IgD-negative memory B cell (primary cell): Measurements from ENCODE around the gene NES. TPM values are rescaled to one million over a fixed set of nuclear protein-coding genes. Genes with fewer than 3 reads are reported as not detected.
A peak's percentile ranks its signal among the peaks of the same experiment; 100 is the strongest.

Experiments used
- H3K27ac Mint-ChIP-seq, 3 donors: one replicate each; pipeline ENCODE4 v1.8.0; 2020 to 2022; ENCODE audit warnings: mild to moderate bottlenecking in 3 of 3, mixed read lengths in 3 of 3, moderate library complexity in 1 of 3
- H3K27me3 Mint-ChIP-seq: one replicate; pipeline ENCODE4 v1.8.0; 2021; ENCODE audit warnings: mixed read lengths
- H3K36me3 Mint-ChIP-seq: one replicate; pipeline ENCODE4 v1.8.0; 2020; ENCODE audit warnings: mild to moderate bottlenecking, mixed read lengths
- H3K4me1 Mint-ChIP-seq, 3 donors: one replicate each; pipeline ENCODE4 v1.8.0; 2020 to 2022; ENCODE audit warnings: mixed read lengths in 3 of 3, mild to moderate bottlenecking in 1 of 3
- H3K4me3 Mint-ChIP-seq, 4 donors: one replicate each; pipeline ENCODE4 v1.8.0; 2020 to 2022; ENCODE audit warnings: mild to moderate bottlenecking in 4 of 4, mixed read lengths in 4 of 4, moderate library complexity in 3 of 4
- H3K9me3 Mint-ChIP-seq, 3 donors: one replicate each; pipeline ENCODE4 v1.8.0; 2020 to 2021; ENCODE audit warnings: mixed read lengths in 3 of 3, mild to moderate bottlenecking in 1 of 3
- polyA plus RNA-seq: library from polyadenylated mRNA; unstranded; fragments of 300-500 nt; fragmentation: Illumina TruSeq; gene quantifications from one replicate; pipeline ENCODE4 v1.2.3, GENCODE V29; 2021

Gene NES
- polyA plus RNA-seq, 1 donor from 2014 or later: not detected

DNA sequence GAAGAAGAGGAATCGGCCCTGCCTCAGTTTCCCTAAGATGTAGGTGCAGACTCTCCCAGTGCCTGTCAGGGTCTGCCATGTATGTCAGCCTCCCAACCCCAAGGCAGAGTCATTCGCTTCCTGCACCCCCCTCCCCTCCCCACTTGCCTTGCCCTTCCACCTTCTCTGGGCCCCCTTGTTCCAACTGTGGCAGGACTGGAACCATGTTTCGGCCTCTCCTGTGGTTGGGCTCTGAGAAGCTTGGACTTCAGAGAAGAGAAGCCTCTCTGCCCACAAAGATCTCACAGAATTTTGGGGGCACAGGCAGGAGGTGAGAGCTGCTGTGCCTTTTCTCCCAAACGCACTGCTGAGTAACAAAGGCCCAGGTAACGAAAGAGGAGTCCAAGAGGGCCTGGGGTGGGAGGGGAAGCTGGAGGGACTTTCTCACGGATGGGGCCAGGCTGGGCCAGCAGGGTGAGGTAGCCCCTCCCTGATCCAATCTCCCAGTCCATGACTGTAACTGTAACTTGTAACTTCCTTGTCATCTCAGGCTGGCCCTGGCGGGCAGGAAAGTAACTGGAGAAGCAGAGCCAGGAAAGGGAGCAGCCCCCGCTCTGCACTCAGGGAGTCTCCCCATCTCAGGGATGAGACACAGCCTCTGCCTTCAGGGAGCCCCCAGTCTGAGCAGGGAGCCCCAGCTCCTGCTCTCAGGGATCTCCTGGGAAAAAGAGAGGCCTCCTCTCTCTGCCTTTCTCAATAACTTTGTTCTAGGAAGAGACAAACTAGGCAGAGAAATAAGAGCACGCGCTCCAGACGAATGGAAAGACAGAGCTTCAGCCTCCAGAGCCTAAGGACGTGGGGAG is 16.9 kb upstream of the NES start:
- H3K27ac Mint-ChIP-seq: no peak overlapping the region
- peaks cover 58% of the 10 kb centered on the region for H3K27me3 Mint-ChIP-seq
- H3K4me3 Mint-ChIP-seq: no peak overlapping the region
- peaks cover 9% of the 10 kb centered on the region for H3K36me3 Mint-ChIP-seq
- H3K4me1 Mint-ChIP-seq: peaks cover 4 to 8% (median 6%) of the 10 kb centered on the region in 3 donors
- peaks cover 0 to 2% (median 0%) of the 10 kb centered on the region in 3 donors for H3K9me3 Mint-ChIP-seq

DNA sequence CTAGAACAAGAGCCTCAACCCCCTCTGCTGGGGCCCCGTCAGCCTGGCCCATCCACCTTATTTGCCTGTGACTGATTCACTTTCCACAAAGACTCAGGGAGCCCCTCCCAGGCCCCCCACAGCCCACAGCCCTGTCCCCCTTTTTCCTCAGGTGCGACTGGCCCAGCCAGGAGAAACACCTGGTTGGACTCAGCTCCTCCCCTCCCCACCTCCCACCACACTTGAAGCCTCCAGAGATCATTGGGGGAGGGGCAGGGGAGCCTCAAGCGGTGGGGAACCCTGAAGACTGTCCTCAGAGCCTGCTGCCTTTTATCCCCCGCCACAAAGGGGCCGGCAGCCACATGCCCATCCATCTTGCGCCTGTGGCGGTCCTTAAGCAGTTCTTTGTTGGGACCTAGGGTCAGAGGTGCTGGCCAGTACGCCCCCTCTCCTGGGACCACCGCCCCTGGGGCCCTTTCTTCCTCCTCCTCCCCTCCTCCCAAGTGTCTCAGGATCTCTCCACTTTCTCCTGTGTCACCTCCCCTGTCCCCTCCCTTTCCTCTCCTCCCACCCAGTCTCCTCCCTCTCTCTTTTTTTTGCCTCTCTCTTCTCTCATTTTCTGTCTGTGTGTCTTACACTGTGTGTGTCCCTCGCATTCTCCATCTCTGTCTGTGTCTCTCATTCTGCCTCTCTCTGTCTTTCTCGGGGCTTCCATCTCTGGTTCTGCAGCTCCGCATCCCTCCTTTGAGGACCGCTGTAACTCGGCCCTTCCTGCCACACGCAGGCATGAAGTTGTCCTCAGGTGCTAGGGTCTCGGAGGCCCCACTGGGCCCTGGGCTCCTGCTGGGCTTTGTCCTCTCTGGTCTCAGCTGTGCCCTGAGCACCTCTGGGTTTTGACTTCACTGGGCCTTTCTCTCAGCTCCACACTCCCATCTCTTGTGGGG is 16.0 kb upstream of the NES start:
- peaks cover 7% of the 10 kb centered on the region for H3K36me3 Mint-ChIP-seq
- H3K27me3 Mint-ChIP-seq: peaks cover 66% of the 10 kb centered on the region
- peaks cover 0 to 2% (median 0%) of the 10 kb centered on the region in 3 donors for H3K9me3 Mint-ChIP-seq
- no peak overlapping the region for H3K27ac Mint-ChIP-seq
- H3K4me1 Mint-ChIP-seq: peaks cover 4 to 8% (median 7%) of the 10 kb centered on the region in 3 donors
- no peak overlapping the region for H3K4me3 Mint-ChIP-seq

DNA sequence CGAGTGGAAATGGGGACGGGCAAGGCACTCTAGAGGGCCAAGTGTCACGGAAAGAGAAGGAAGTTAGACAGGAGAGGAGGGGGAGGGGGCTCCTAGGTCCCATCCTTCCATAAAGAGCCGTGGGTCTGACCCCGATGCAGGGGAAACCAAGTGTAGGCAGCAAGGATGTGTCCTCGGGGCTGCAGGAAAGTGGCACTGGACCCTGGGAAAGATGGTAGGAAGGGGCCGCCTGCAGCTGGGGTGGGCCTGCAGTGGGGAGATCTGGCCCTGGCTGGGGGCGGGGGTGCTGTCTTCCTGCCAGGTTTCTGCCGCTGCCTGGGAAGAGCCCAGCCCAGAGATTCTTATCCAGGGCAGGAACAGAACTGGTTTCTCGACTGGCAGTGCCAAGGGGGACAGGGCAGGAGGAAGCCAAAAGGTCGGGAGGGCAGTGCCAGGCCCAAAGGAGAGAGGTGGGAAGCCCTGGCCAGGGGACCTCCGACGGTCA is 15.3 kb upstream of the NES start:
- Mint-ChIP-seq H3K27ac (no peak overlapping the region), H3K9me3 (peaks cover 0 to 2% (median 0%) of the 10 kb centered on the region in 3 donors), H3K27me3 (peaks cover 64% of the 10 kb centered on the region), H3K4me3 (no peak overlapping the region), H3K4me1 (peaks cover 4 to 8% (median 7%) of the 10 kb centered on the region in 3 donors), H3K36me3 (peaks cover 5% of the 10 kb centered on the region)

DNA sequence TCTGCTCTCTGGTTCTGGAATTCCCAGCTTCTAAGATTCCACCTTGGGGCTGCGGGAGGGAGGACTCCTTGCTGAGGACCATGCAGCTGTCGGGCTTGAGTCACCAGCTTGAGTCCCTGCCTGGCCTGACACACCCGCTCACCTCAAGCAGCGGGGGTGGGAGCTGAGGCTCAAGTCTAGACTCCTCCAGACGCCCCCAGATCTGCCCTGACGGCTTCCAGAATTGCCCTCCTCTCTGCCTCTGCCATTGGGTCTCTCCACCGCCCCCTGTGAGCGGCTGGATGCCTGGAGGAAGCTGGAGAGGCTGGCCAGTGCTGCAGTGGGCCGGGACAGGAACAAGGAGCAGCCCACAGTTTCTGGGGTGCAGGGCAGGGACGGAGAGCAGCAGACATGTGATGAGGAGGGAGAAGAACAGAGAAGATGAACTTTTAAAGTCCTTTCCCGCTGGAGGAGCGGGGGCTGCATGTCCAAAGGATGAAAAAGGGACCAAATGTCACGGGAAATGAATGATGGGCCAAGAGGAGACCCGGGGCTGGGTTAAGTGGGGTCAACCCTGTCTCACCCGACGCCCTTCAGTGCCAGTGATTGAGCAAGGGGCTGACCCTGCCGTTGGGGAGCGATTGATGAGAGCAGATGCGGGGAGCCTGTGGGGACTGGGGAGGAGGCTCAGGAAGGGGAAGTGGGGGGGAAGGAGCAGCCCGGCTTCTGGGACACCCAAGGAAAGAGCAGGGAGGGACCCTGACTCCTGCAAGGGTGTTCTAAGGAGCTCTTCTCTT is 14.6 kb upstream of the NES start:
- H3K27me3 Mint-ChIP-seq: peaks cover 60% of the 10 kb centered on the region

DNA sequence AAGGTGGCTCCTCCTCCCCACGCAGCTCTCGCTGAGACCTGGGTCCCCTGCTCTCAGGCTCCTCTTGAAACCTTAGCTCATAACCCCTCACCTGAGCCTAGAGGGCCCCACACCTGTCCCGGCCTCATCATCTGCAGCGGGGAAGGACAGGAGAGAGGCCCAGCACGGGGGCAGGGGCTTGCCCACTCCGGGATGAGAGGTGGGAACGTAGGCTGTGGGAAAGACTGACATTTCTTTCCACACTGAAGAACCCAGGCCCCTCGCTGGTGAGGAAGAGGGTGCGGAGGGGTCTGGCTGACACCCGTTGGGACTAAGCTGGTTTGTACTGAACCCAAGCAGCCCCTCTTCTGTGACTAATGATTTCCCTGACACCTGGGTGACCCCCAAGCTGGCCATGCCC is 14.0 kb upstream of the NES start:
- Mint-ChIP-seq H3K27ac (no peak overlapping the region), H3K27me3 (peaks cover 54% of the 10 kb centered on the region)

More for the DNA sequence above, 14.6 kb upstream of the NES start:
- no peak overlapping the region for H3K27ac Mint-ChIP-seq
- peaks cover 4 to 8% (median 7%) of the 10 kb centered on the region in 3 donors for H3K4me1 Mint-ChIP-seq
- H3K36me3 Mint-ChIP-seq: peaks cover 3% of the 10 kb centered on the region
- peak overlapping the region in 2 of 4 donors; percentile 23 to 61 for H3K4me3 Mint-ChIP-seq
- H3K9me3 Mint-ChIP-seq: peaks cover 0 to 2% (median 0%) of the 10 kb centered on the region in 3 donors

GRCh38 chr1:156690675-156691036 is 13.4 kb upstream of the NES start:
- H3K4me1 Mint-ChIP-seq: peaks cover 4 to 8% (median 6%) of the 10 kb centered on the region in 3 donors
- peaks cover 3% of the 10 kb centered on the region for H3K36me3 Mint-ChIP-seq
- no peak overlapping the region for H3K27ac Mint-ChIP-seq
- H3K27me3 Mint-ChIP-seq: peaks cover 54% of the 10 kb centered on the region
- H3K4me3 Mint-ChIP-seq: no peak overlapping the region
- H3K9me3 Mint-ChIP-seq: peaks cover 0 to 2% (median 0%) of the 10 kb centered on the region in 3 donors

More for the DNA sequence above, 14.0 kb upstream of the NES start:
- H3K4me3 Mint-ChIP-seq: no peak overlapping the region
- H3K4me1 Mint-ChIP-seq: peaks cover 4 to 8% (median 6%) of the 10 kb centered on the region in 3 donors
- peaks cover 0 to 2% (median 0%) of the 10 kb centered on the region in 3 donors for H3K9me3 Mint-ChIP-seq
- H3K36me3 Mint-ChIP-seq: peaks cover 3% of the 10 kb centered on the region

- H3K9me3 Mint-ChIP-seq: peaks cover 0 to 2% (median 0%) of the 10 kb centered on the region in 3 donors
- peaks cover 3% of the 10 kb centered on the region for H3K36me3 Mint-ChIP-seq
- H3K4me3 Mint-ChIP-seq: no peak overlapping the region
- peaks cover 4 to 8% (median 6%) of the 10 kb centered on the region in 3 donors for H3K4me1 Mint-ChIP-seq
- H3K27me3 Mint-ChIP-seq: peaks cover 56% of the 10 kb centered on the region
- no peak overlapping the region for H3K27ac Mint-ChIP-seq
These were observed 12.9 kb upstream of the NES start for GRCh38 chr1:156689953-156690674.

DNA sequence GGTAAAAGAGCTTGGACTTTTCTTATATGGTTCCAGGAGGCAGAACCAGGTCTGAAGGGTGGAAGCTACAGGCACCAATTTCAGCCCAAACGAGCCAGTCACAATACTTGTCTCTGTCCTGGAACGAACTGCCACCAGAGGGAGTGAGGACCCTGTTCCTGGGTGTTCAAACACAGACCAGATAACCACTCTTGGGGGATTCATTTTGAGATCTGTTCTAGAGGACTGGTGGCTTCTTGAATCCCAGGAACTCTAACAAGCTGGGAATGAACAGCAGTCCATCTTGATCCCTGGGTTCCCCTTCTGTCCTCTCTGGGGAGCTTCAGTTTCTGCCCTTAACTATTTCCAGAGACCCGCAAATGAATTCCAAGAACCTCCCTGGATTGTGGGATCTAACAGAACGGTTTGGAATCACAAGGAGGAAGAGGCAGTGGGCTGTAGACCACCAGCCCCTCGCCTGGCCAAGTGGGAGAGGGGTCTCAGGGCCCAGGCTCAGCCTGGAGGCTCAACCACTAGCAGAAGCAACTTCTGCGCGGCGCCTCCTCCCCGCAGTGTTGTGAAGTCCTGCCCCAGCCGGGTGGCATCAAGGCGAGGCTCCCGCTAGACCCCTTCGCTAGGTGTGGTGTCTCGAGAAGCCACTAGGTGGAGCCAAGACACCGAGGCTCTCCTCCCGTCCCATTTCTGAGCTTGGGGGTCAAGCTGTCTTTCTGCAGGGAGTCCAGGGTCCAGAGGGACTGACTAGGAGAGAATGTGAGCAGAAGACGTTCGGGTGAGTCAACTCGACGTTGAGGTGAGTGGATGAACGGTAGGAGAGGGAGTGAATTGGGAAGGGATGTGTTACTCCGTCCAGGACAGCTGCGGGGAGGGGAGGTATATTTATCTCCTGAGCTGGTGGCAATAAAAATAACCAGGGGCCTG is 12.1 kb upstream of the NES start:
- Mint-ChIP-seq H3K9me3 (peaks cover 0 to 2% (median 0%) of the 10 kb centered on the region in 3 donors), H3K27ac (peak overlapping the region in 1 of 3 donors; percentile 23), H3K27me3 (peaks cover 59% of the 10 kb centered on the region), H3K36me3 (peaks cover 3% of the 10 kb centered on the region), H3K4me1 (peaks cover 4 to 8% (median 6%) of the 10 kb centered on the region in 3 donors), H3K4me3 (peak overlapping the region in 2 of 4 donors; percentile 63 to 93)

- H3K36me3 Mint-ChIP-seq: no peaks in the 10 kb centered on the region
These were observed 7.1 kb upstream of the NES start for GRCh38 chr1:156684227-156684782.

GRCh38 chr1:156682166-156682890 is 5.1 kb upstream of the NES start:
- Mint-ChIP-seq H3K27ac (no peak overlapping the region), H3K27me3 (peaks cover 52% of the 10 kb centered on the region), H3K4me3 (no peak overlapping the region), H3K4me1 (peaks cover 10 to 22% (median 11%) of the 10 kb centered on the region in 3 donors), H3K36me3 (no peaks in the 10 kb centered on the region), H3K9me3 (no peaks in the 10 kb centered on the region)

More at GRCh38 chr1:156684227-156684782, 7.1 kb upstream of the NES start:
- Mint-ChIP-seq H3K9me3 (no peaks in the 10 kb centered on the region), H3K4me1 (peaks cover 3 to 13% (median 8%) of the 10 kb centered on the region in 3 donors), H3K27me3 (peaks cover 46% of the 10 kb centered on the region), H3K27ac (no peak overlapping the region), H3K4me3 (no peak overlapping the region)

DNA sequence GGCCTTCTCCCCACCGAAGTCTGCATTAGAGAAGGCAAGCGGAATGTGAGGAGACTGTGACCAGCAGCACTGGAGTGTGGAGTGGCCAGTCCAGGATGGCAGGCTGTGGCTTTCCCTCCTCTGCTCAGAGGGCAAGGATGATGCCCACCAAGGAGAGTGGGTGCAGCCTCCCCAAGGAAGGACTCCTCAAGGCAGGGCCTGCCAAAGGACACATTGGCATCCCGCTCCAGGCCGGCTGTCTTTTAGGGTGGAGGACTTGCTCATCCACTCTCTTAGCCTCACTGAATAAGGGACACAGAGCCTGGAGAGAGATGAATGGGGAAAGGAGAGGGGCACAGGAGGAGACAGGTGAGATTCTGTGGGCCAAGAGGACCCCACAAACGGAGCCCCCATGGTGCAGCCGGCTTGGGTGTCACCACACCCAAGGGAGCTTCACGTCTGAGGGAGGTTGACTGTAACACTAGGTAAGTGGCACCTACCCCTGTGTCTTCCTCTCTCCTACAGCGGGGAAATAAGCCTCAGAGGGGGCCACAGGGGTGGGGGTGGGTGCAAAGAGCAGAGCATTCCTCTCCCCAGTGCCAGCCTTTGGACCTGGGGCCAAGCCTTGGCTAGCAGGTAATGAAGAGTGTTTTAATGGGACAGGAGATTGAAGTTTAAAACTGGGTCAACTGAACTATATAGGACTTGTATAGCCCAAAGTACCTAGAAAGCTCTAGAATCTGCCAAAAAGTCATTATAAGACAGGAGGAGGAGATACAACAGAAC is 4.2 kb upstream of the NES start:
- peaks cover 54% of the 10 kb centered on the region for H3K27me3 Mint-ChIP-seq

More for the DNA sequence above, 4.2 kb upstream of the NES start:
- H3K9me3 Mint-ChIP-seq: no peaks in the 10 kb centered on the region
- no peaks in the 10 kb centered on the region for H3K36me3 Mint-ChIP-seq
- H3K27ac Mint-ChIP-seq: no peak overlapping the region
- peak overlapping the region in 1 of 4 donors; percentile 45 for H3K4me3 Mint-ChIP-seq
- H3K4me1 Mint-ChIP-seq: peaks cover 10 to 22% (median 11%) of the 10 kb centered on the region in 3 donors
